Heart right ventricle (tissue), 16 donors: Measurements from ENCODE around the gene CLBA1. TPM values are rescaled to one million over a fixed set of nuclear protein-coding genes. Genes with fewer than 3 reads are reported as not detected.

Source experiments
- ATAC-seq, 8 donors: fragments of 200-7000 bp; cut with Tn5 transposase; one replicate each; pipeline ENCODE4 v1.9.1; 2020; ENCODE audit warnings: mild to moderate bottlenecking in 8 of 8, moderate library complexity in 8 of 8, moderate number of reproducible peaks in 1 of 8
- DNase-seq, 2 donors: peaks; one replicate each; pipeline ENCODE4 v3.0.0-alpha.2; 2020
- H3K27ac ChIP-seq, 10 donors: fragments of 200-600 bp; sonication (generic) in 2 of 10; one replicate each; pipeline versions ENCODE4 v1.5.0 to v1.8.0; 2020 to 2022; ENCODE audit warnings: mild to moderate bottlenecking in 3 of 10
- H3K27me3 ChIP-seq, 7 donors: fragments of 200-600 bp; one replicate each; pipeline ENCODE4 v1.8.0; 2021 to 2022; ENCODE audit warnings: mild to moderate bottlenecking in 2 of 7
- H3K36me3 ChIP-seq, 9 donors: fragments of 200-600 bp; sonication (generic) in 1 of 9; one replicate each; pipeline versions ENCODE4 v1.5.0 to v1.8.0; 2020 to 2022; ENCODE audit warnings: mild to moderate bottlenecking in 2 of 9
- H3K4me1 ChIP-seq, 9 donors: fragments of 200-600 bp; sonication (generic) in 1 of 9; one replicate each; pipeline versions ENCODE4 v1.5.0 to v1.8.0; 2020 to 2022; ENCODE audit warnings: mild to moderate bottlenecking in 4 of 9
- H3K4me3 ChIP-seq, 10 donors: fragments of 200-600 bp; sonication (generic) in 2 of 10; one replicate each; pipeline versions ENCODE4 v1.5.0 to v1.8.0; 2020 to 2022; ENCODE audit warnings: mild to moderate bottlenecking in 7 of 10, moderate library complexity in 2 of 10
- H3K9me3 ChIP-seq, 11 donors: fragments of 200-600 bp in 10 of 11; sonication (generic) in 2 of 11; one replicate each; pipeline versions ENCODE4 v1.5.0 to v1.8.0; 2013 to 2022; ENCODE audit warnings: mild to moderate bottlenecking in 2 of 11, control low read depth in 1 of 11, moderate library complexity in 1 of 11
- CTCF ChIP-seq, 9 donors: fragments of 200-600 bp; sonication (generic) in 2 of 9; IDR thresholded peaks; one replicate each; pipeline versions ENCODE4 v1.5.0 to v1.8.0; 2021 to 2022; ENCODE audit warnings: antibody characterized with exemption in 9 of 9, mild to moderate bottlenecking in 5 of 9, moderate library complexity in 1 of 9
- WGBS, 2 donors: extraction: QIAGEN DNeasy Blood & Tissue Kit; methylation state at CpG; one replicate each; pipeline ENCODE4 v1.1.7; 2013; ENCODE audit warnings: inconsistent platforms in 1 of 2; 5-methylcytosine and 5-hydroxymethylcytosine counted together
- intact Hi-C, 10 donors: fragments of 100-400 bp; cut with DNase I; formaldehyde crosslinking; loops; one replicate each; pipeline versions ENCODE4 v1.11.1 to v1.14.2; 2022
- polyA plus RNA-seq, 2 donors: library from polyadenylated mRNA; stranded (reverse); fragments of 200-250 nt; gene quantifications; one replicate each; pipeline ENCODE4 v1.2.3, GENCODE V29; 2013
- total RNA-seq, 10 donors: library from RNA; stranded (reverse); fragmentation: NEBNext Ultra II Directional in 3 of 10; extraction: Animal tissue kit (Norgen Biotek cat#: 25700) in 3 of 10; gene quantifications; one replicate each; pipeline versions ENCODE4 v1.2.1 to v1.2.4, GENCODE V29; 2021 to 2023
- donor health status: Arrhythmogenic right ventricular cardiomyopathy.
- donor health status: ischemic (EF 13 %, LVEDD 7.1; RV severe dilation, severe dysfunction).
- donor health status: healthy with polysubstance abuse.
- donor health status: DM: no; HTN: yes; CAD: no.
- donor health status: DM: no; HTN: no; CAD: no.
- donor health status: ischemic (EF 25% LVEDD 6.9; RV normal size, moderate dysfunction).
- donor health status: ischemic (EF 25% LVEDD 5.7; RV mildly dilated, moderate dysfunction).
- donor health status: healthy.
- donor health status: DM: yes; HTN: yes; CAD: no.
- donor health status: Ischemic cardiomyopathy.
- donor health status: ischemic (EF 35%, LVEDD 5.7; RV mildly dilated, moderate dysfunction).
- donor health status: nonischemic (EF 11% LVEDD 7.7; RV severe dilation, severe dysfunction).
- donor health status: DM: yes; HTN: yes; CAD: no.
- donor health status: PGD.
- donor health status: ischemic (EF 29% LVEDD 5.4; RV normal size, mild dysfunction).
- donor health status: nonischemic (EF 23%, LVEDD 6.1; RV moderate dilation, normal function).

CLBA1 gene
- total and polyA plus RNA-seq, 12 donors, result 1.2 to 3.5 (median 2.6) TPM

- ATAC-seq (no peak), DNase-seq (no peak)
- 95 to 97% methylated on average over 12 of the region's 12 CpGs for WGBS, 2 donors
- Histone ChIP-seq H3K36me3 (peaks cover 0 to 39% (median 0%) of the 10 kb centered on the region in 9 donors), H3K27ac (no peak overlapping the region), H3K9me3 (no peaks in the 10 kb centered on the region), H3K4me1 (no peaks in the 10 kb centered on the region), H3K4me3 (no peak overlapping the region), H3K27me3 (no peaks in the 10 kb centered on the region)
- intact Hi-C loops, result loop anchor here in 1 of 10 donors (10.0 kb wide), 1 partner anchor 1169 kb away; no protein-coding TSS in a partner anchor
- TF ChIP-seq CTCF (IDR thresholded peaks at IDR 0.05), result no peak
Observed at GRCh38 chr14:104993306-104993705, 7.7 kb downstream of the CLBA1 start.

GRCh38 chr14:104993808-104994591, 8.4 kb downstream of the CLBA1 start:
- intact Hi-C loops, result loop anchor here in 1 of 10 donors (10.0 kb wide), 1 partner anchor 1169 kb away; no protein-coding TSS in a partner anchor
- H3K4me3 ChIP-seq, result no peak overlapping the region
- no peak overlapping the region for H3K27ac ChIP-seq
- WGBS, 2 donors, result 83 to 88% methylated on average over 22 of the region's 22 CpGs
- H3K27me3 ChIP-seq, result no peaks in the 10 kb centered on the region
- TF ChIP-seq CTCF (IDR thresholded peaks at IDR 0.05), result no peak
- no peak for DNase-seq
- peaks cover 0 to 39% (median 0%) of the 10 kb centered on the region in 9 donors for H3K36me3 ChIP-seq
- H3K4me1 ChIP-seq, result no peaks in the 10 kb centered on the region
- no peak for ATAC-seq
- H3K9me3 ChIP-seq, result peaks cover 0 to 1% (median 0%) of the 10 kb centered on the region in 11 donors

- TF ChIP-seq CTCF (IDR thresholded peaks at IDR 0.05), result no peak
- Histone ChIP-seq H3K27ac (no peak overlapping the region), H3K4me1 (no peaks in the 10 kb centered on the region), H3K36me3 (peaks cover 0 to 35% (median 0%) of the 10 kb centered on the region in 9 donors), H3K9me3 (peaks cover 0 to 8% (median 0%) of the 10 kb centered on the region in 11 donors), H3K27me3 (no peaks in the 10 kb centered on the region), H3K4me3 (no peak overlapping the region)
- DNase-seq (no peak), ATAC-seq (no peak)
- WGBS, 2 donors, result 87 to 92% methylated on average over 6 of the region's 6 CpGs
- intact Hi-C loops, result loop anchor here in 1 of 10 donors (10.0 kb wide), 1 partner anchor 1170 kb away; no protein-coding TSS in a partner anchor
Observed at GRCh38 chr14:104994978-104995377, 9.4 kb downstream of the CLBA1 start.

- TF ChIP-seq CTCF (IDR thresholded peaks at IDR 0.05), result no peak
- Histone ChIP-seq H3K4me3 (no peak overlapping the region), H3K9me3 (peaks cover 0 to 8% (median 0%) of the 10 kb centered on the region in 11 donors), H3K27me3 (no peaks in the 10 kb centered on the region), H3K36me3 (peaks cover 0 to 35% (median 0%) of the 10 kb centered on the region in 9 donors), H3K27ac (no peak overlapping the region), H3K4me1 (no peaks in the 10 kb centered on the region)
- ATAC-seq, result no peak
- no peak for DNase-seq
- intact Hi-C loops, result loop anchor here in 1 of 10 donors (10.0 kb wide), 1 partner anchor 1171 kb away; no protein-coding TSS in a partner anchor
- WGBS, 2 donors, result 93 to 97% methylated on average over 5 of the region's 5 CpGs
Observed at GRCh38 chr14:104996032-104996431, 10.4 kb downstream of the CLBA1 start.
